Endothelial cell (in vitro differentiated cells): ENCODE measurements around the gene RPL7A. TPM values are rescaled to one million over a fixed set of nuclear protein-coding genes. Genes with fewer than 3 reads are reported as not detected.
A peak's percentile ranks its signal among the peaks of the same experiment; 100 is the strongest.

ENCODE experiments used
- DNase-seq: peaks from one replicate; pipeline ENCODE4 v3.0.0; 2021; ENCODE audit warnings: low spot score
- H3K27ac Mint-ChIP-seq: one replicate; pipeline ENCODE4 v1.8.0; 2021; ENCODE audit warnings: mixed read lengths, inconsistent platforms; ENCODE audit not compliant: unreplicated experiment
- H3K27me3 Mint-ChIP-seq: one replicate; pipeline ENCODE4 v1.8.0; 2021; ENCODE audit warnings: mild to moderate bottlenecking, moderate library complexity, mixed read lengths, inconsistent platforms; ENCODE audit not compliant: unreplicated experiment
- H3K36me3 Mint-ChIP-seq: one replicate; pipeline ENCODE4 v1.8.0; 2021; ENCODE audit warnings: mild to moderate bottlenecking, low read depth, mixed read lengths, inconsistent platforms; ENCODE audit not compliant: unreplicated experiment
- H3K4me1 Mint-ChIP-seq: one replicate; pipeline ENCODE4 v1.8.0; 2021; ENCODE audit warnings: mild to moderate bottlenecking, mixed read lengths, inconsistent platforms; ENCODE audit not compliant: unreplicated experiment
- H3K4me3 Mint-ChIP-seq: one replicate; pipeline ENCODE4 v1.8.0; 2021; ENCODE audit warnings: mild to moderate bottlenecking, mixed read lengths, inconsistent platforms; ENCODE audit not compliant: unreplicated experiment
- H3K9me3 Mint-ChIP-seq: one replicate; pipeline ENCODE4 v1.8.0; 2021; ENCODE audit warnings: mixed read lengths, inconsistent platforms; ENCODE audit not compliant: unreplicated experiment
- total RNA-seq: library from RNA; stranded (reverse); fragmentation: NEBNext Ultra II Directional; extraction: Animal tissue kit (Norgen Biotek cat#: 25700); gene quantifications from one replicate; pipeline ENCODE4 v1.2.1, GENCODE V29; 2021; ENCODE audit not compliant: unreplicated experiment
- TF ChIP-seq, protein P1 (sequence below): fragments of 200-600 bp; sonication (generic); IDR thresholded peaks from one replicate; pipeline ENCODE4 v1.5.0; 2021; ENCODE audit warnings: antibody characterized with exemption; ENCODE audit not compliant: unreplicated experiment

RPL7A gene
- total RNA-seq, 1 donor from 2014 or later: 2,006 TPM

DNA sequence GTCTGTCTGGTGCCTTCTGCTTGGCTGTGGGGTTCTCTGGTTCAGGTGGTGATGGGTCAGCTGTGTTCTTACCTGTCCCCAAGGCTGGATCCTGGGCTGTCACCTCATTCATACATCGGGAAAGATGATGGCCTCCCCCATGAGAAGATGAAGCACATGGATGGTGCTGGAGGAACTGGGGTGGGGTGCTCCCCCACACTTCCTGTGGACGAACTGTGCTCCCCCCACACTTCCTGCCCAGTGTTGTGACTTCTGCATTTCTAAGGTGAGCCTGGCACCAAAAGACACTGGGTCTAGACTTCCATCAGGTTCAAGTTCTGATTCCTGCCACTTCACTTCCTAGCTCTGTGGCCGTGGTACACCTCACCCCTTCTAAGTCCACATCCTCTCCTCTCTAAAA is 7.8 kb upstream of the RPL7A start:
- H3K4me1 Mint-ChIP-seq: peaks cover 8% of the 10 kb centered on the region
- H3K27me3 Mint-ChIP-seq: peaks cover 8% of the 10 kb centered on the region
- no peak for DNase-seq
- no peaks in the 10 kb centered on the region for H3K9me3 Mint-ChIP-seq
- TF ChIP-seq, protein P1, sequence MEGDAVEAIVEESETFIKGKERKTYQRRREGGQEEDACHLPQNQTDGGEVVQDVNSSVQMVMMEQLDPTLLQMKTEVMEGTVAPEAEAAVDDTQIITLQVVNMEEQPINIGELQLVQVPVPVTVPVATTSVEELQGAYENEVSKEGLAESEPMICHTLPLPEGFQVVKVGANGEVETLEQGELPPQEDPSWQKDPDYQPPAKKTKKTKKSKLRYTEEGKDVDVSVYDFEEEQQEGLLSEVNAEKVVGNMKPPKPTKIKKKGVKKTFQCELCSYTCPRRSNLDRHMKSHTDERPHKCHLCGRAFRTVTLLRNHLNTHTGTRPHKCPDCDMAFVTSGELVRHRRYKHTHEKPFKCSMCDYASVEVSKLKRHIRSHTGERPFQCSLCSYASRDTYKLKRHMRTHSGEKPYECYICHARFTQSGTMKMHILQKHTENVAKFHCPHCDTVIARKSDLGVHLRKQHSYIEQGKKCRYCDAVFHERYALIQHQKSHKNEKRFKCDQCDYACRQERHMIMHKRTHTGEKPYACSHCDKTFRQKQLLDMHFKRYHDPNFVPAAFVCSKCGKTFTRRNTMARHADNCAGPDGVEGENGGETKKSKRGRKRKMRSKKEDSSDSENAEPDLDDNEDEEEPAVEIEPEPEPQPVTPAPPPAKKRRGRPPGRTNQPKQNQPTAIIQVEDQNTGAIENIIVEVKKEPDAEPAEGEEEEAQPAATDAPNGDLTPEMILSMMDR: no peak
- no peak overlapping the region for H3K4me3 Mint-ChIP-seq
- H3K27ac Mint-ChIP-seq: no peak overlapping the region
- H3K36me3 Mint-ChIP-seq: peaks cover 21% of the 10 kb centered on the region

DNA sequence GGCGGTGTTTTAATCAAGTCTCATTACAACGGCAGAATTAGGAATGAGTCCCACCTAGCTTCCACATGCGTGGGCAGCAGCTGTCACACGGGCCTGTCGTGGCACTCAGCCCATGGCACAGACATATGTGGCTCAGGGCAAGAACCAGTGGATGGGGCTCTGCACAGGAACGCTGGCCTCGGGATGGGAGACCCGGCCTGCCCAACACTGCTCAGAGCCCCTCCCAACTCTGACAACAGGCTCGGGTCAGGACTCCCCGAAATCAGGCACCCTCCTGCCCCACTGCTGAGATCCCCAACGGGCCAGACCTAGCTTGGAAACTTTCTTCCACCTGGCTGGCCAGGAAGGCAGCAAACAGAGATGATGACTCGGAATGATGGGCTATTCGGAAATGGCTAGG is 7.1 kb upstream of the RPL7A start:
- TF ChIP-seq, protein P1: no peak
- peaks cover 3% of the 10 kb centered on the region for H3K4me1 Mint-ChIP-seq
- no peak overlapping the region for H3K4me3 Mint-ChIP-seq
- no peaks in the 10 kb centered on the region for H3K9me3 Mint-ChIP-seq
- H3K36me3 Mint-ChIP-seq: peaks cover 18% of the 10 kb centered on the region
- H3K27ac Mint-ChIP-seq: no peak overlapping the region
- no peak for DNase-seq
- H3K27me3 Mint-ChIP-seq: peaks cover 8% of the 10 kb centered on the region

DNA sequence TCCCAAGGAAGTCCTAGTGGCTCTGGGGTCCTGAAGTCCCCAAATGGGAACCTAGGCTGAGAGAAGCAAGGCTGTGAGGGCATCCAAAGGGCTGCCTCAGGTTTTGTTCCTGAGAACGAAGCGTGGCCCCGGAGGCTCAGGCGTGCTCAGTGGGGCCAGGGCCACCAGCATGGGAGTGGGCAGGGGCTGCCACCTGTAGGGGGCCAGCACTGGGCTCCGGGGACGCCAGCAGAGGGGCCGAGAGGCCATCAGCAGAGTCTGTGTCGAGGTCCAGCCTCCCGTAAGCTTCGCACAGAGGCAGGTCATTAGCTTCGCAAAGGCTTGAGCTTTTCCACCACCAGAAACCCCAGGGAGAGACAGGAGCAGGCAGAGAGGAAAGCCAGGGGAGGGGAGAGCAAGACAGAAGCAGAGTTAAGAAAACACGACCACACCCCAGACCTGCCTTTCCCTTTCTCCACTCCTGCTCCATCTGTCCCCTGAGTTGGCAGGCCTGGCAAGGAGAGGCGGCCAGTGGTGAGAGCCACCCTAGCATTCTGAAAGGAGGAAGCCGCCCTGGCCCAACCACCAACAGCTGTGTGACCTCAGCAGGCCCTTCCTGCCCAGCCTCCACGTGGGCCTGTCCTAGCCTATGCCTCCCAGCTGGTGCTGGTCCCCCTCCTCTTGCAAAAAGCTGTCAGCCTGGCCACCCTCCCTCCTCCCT is 6.5 kb upstream of the RPL7A start:
- Mint-ChIP-seq H3K36me3 (peaks cover 18% of the 10 kb centered on the region), H3K4me3 (no peak overlapping the region), H3K27ac (no peak overlapping the region), H3K27me3 (peaks cover 8% of the 10 kb centered on the region), H3K4me1 (peaks cover 6% of the 10 kb centered on the region), H3K9me3 (no peaks in the 10 kb centered on the region)
- DNase-seq: no peak
- TF ChIP-seq, protein P1: no peak

DNA sequence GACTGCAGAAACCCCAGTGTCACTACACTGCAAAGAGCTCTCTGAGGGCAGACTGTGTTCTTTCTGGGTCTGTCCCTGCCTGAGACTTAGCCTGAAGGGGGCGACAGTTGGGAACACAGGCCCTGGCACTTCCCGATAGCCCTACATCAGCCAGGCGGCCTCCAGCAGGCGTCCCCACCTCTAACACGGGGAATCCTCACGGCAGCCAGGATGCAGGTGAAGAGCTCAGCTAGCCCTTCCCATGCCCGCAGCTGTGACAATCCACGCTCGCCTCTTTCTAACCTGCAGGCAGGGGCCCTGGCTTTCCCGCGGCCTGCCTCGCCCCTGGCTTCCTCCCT is 6.0 kb upstream of the RPL7A start:
- TF ChIP-seq, protein P1: no peak
- Mint-ChIP-seq H3K9me3 (no peaks in the 10 kb centered on the region), H3K27ac (no peak overlapping the region), H3K36me3 (peaks cover 21% of the 10 kb centered on the region), H3K4me1 (peaks cover 10% of the 10 kb centered on the region), H3K4me3 (no peak overlapping the region), H3K27me3 (peaks cover 8% of the 10 kb centered on the region)
- DNase-seq: peak; percentile 41

DNA sequence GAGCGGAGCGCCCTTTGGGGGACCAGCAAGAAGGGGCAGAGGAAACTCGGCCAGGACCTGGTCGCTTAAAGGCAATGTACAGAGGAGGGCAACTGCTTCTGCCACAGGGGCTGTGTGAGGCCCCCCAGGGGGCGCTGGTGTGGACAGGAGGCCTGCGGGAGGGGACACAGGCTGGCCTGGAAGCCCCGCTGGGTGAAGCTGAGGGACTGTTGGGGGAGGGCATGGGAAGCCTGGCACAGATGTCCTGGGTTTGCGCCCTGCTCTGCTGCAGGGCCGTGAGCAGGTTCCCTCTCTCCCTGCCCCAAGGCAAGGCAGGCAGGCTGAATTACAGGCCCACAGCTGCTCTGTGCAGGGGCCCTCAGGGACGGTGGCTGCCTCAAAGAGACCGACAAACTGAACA is 5.4 kb upstream of the RPL7A start:
- TF ChIP-seq, protein P1: no peak
- H3K36me3 Mint-ChIP-seq: peaks cover 22% of the 10 kb centered on the region
- H3K4me3 Mint-ChIP-seq: no peak overlapping the region
- peaks cover 11% of the 10 kb centered on the region for H3K4me1 Mint-ChIP-seq
- no peak overlapping the region for H3K27ac Mint-ChIP-seq
- peak; percentile 51 for DNase-seq
- no peaks in the 10 kb centered on the region for H3K9me3 Mint-ChIP-seq
- peaks cover 8% of the 10 kb centered on the region for H3K27me3 Mint-ChIP-seq
